D721Med (cell line): ENCODE data around the gene C9orf43.

Source experiments
- DNase-seq: peaks from one replicate; pipeline ENCODE4 v3.0.0; 2011; ENCODE audit warnings: low spot score; ENCODE audit not compliant: insufficient read length
- FAIRE-seq: peaks from 2 replicates; lab custom pipeline; 2011; peaks lifted over from hg19 to GRCh38; lab: Jason Lieb, UNC
- CTCF ChIP-seq: IDR thresholded peaks from 2 replicates; pipeline ENCODE4 v1.5.1; 2012; ENCODE audit warnings: mild to moderate bottlenecking, control low read depth; ENCODE audit not compliant: insufficient read depth; ENCODE audit errors: missing control alignments

C9orf43 gene

GRCh38 chr9:113462781-113463286, 52.3 kb downstream of the C9orf43 start:
- FAIRE-seq, result no peak
- no peak for TF ChIP-seq CTCF
- DNase-seq, result no peak

- TF ChIP-seq CTCF, result no peak
- FAIRE-seq (no peak), DNase-seq (no peak)
These were observed 53.1 kb downstream of the C9orf43 start, which contains the start of gene RGS3 for GRCh38 chr9:113463418-113464285. TSS of gene RGS3 (plus strand) at chr9:113463727. CDS start at chr9:113463803, 76 bp downstream.

- no peak for TF ChIP-seq CTCF
- FAIRE-seq, result no peak
These were observed 53.7 kb downstream of the C9orf43 start for GRCh38 chr9:113464286-113464660.

GRCh38 chr9:113465599-113466140, 55.1 kb downstream of the C9orf43 start:
- no peak for DNase-seq
- no peak for FAIRE-seq
- TF ChIP-seq CTCF, result no peak

More at GRCh38 chr9:113464286-113464660, 53.7 kb downstream of the C9orf43 start:
- DNase-seq, result no peak

- FAIRE-seq (no peak), DNase-seq (no peak)
- TF ChIP-seq CTCF, result no peak
These were observed 56.6 kb downstream of the C9orf43 start for GRCh38 chr9:113467183-113467582.

GRCh38 chr9:113468716-113469448, 58.3 kb downstream of the C9orf43 start:
- no peak for TF ChIP-seq CTCF
- DNase-seq (no peak), FAIRE-seq (no peak)
